Measurements from ENCODE around the gene MYT1. TPM values are rescaled to one million over a fixed set of nuclear protein-coding genes. Genes with fewer than 3 reads are reported as not detected.

The MYT1 gene
- total and polyA plus RNA-seq, 2 of the 13 experiments (the other 11 are each of a cell fraction or from before 2014, with no cell fraction given): 0.58 to 2.5 TPM

- TF ChIP-seq ZSCAN20 (CRISPR knock-in tag; IDR thresholded peaks at IDR 0.05; ENCODE audit: borderline replicate concordance): no peak
- no peak for TF ChIP-seq ELF1 (CRISPR knock-in tag; IDR thresholded peaks at IDR 0.05)
- TF ChIP-seq SNRNP70 (IDR thresholded peaks at IDR 0.05; ENCODE audit: low read depth, low read length): no peak
- no peak for TF ChIP-seq ZBTB39 (CRISPR knock-in tag; IDR thresholded peaks at IDR 0.05)
- TF ChIP-seq ZNF503 (CRISPR knock-in tag; IDR thresholded peaks at IDR 0.05): no peak
- no peak for TF ChIP-seq HIC2 (CRISPR knock-in tag; IDR thresholded peaks at IDR 0.05; ENCODE audit: low read depth)
- TF ChIP-seq MAFG (CRISPR knock-in tag; IDR thresholded peaks at IDR 0.05): no peak
- no peak for TF ChIP-seq PATZ1 (CRISPR knock-in tag; IDR thresholded peaks at IDR 0.05)
- TF ChIP-seq ASH2L (IDR thresholded peaks at IDR 0.05; ENCODE audit: insufficient read length, low read depth, low read length): no peak
- no peak for TF ChIP-seq TOPORS (CRISPR knock-in tag; IDR thresholded peaks at IDR 0.05)
- no peak for TF ChIP-seq POLR2G (IDR thresholded peaks at IDR 0.05; ENCODE audit: low read depth, low read length)
- no peak for TF ChIP-seq ZNF839 (CRISPR knock-in tag; IDR thresholded peaks at IDR 0.05; ENCODE audit: borderline replicate concordance)
- TF ChIP-seq CENPT (CRISPR knock-in tag; IDR thresholded peaks at IDR 0.05; ENCODE audit: low read depth): no peak
- no peak for TF ChIP-seq HDAC6 (IDR thresholded peaks at IDR 0.05; ENCODE audit: low read depth, low read length)
Measured at GRCh38 chr20:64212755-64213154, 48.5 kb downstream of the MYT1 start (continued).

Measured in HepG2 (cell line).